HG02938 (cell line): Measurements from ENCODE around the gene ACTR6.
A peak's percentile ranks its signal among the peaks of the same experiment; 100 is the strongest.
"Not testable (repeated sequence)": the region's sequence is repeated elsewhere in the genome, so short reads cannot be mapped to it uniquely, and the experiment has no call there.

Source experiments
- ATAC-seq: cut with Tn5 transposase; IDR thresholded peaks from one replicate; pipeline ENCODE4 v1.9.1; 2021; ENCODE audit warnings: mild to moderate bottlenecking, moderate library complexity; ENCODE audit not compliant: unreplicated experiment

The ACTR6 gene

GRCh38 chr12:100200463-100201181, at the start of gene ACTR6:
ACTR6 (plus strand) TSS chr12:100200815; CDS start chr12:100200852, 37 bp downstream.
- ATAC-seq: peak; percentile 90

- no peak for ATAC-seq
These were observed 48.8 kb upstream of the ACTR6 start for GRCh38 chr12:100151769-100152168.

GRCh38 chr12:100153131-100153530, 47.5 kb upstream of the ACTR6 start:
- ATAC-seq: no peak

GRCh38 chr12:100154474-100155247, 46.0 kb upstream of the ACTR6 start:
- peak; percentile 65 for ATAC-seq

GRCh38 chr12:100156731-100157426, 43.7 kb upstream of the ACTR6 start:
- ATAC-seq: no peak

GRCh38 chr12:100157427-100157821, 43.2 kb upstream of the ACTR6 start:
- no peak for ATAC-seq

- no peak for ATAC-seq
These were observed 42.1 kb upstream of the ACTR6 start for GRCh38 chr12:100158535-100158934.

- no peak for ATAC-seq
These were observed 41.1 kb upstream of the ACTR6 start for GRCh38 chr12:100159391-100160104.

- peak; percentile 100 for ATAC-seq
These were observed 37.0 kb upstream of the ACTR6 start for GRCh38 chr12:100163416-100164152.

- peak; percentile 16 for ATAC-seq
These were observed 36.4 kb upstream of the ACTR6 start for GRCh38 chr12:100164153-100164704.

- ATAC-seq: no peak
These were observed 35.3 kb upstream of the ACTR6 start for GRCh38 chr12:100165356-100165755.

GRCh38 chr12:100166232-100166631, 34.4 kb upstream of the ACTR6 start:
- no peak for ATAC-seq

- no peak for ATAC-seq
These were observed 32.1 kb upstream of the ACTR6 start for GRCh38 chr12:100168562-100168961.

GRCh38 chr12:100169345-100169744, 31.3 kb upstream of the ACTR6 start:
- ATAC-seq: no peak

- no peak for ATAC-seq
These were observed 30.2 kb upstream of the ACTR6 start for GRCh38 chr12:100170313-100170858.

- no peak for ATAC-seq
These were observed 29.4 kb upstream of the ACTR6 start for GRCh38 chr12:100171248-100171647.

- no peak for ATAC-seq
These were observed 27.5 kb upstream of the ACTR6 start for GRCh38 chr12:100173111-100173510.

GRCh38 chr12:100174495-100174894, 26.1 kb upstream of the ACTR6 start:
- ATAC-seq: no peak

- not testable (repeated sequence) for ATAC-seq
These were observed 24.1 kb upstream of the ACTR6 start for GRCh38 chr12:100176493-100176892.

- no peak for ATAC-seq
These were observed 21.4 kb upstream of the ACTR6 start for GRCh38 chr12:100179252-100179651.
